ENCODE results near the gene CD163L1.

GRCh38 chr12:7344833-7345606 is 98.9 kb downstream of the CD163L1 start:
- no peak for TF ChIP-seq CTCF (optimal IDR thresholded peaks at IDR 0.05 in 1 of 3, IDR thresholded peaks at IDR 0.05 in 1 of 3, conservative IDR thresholded peaks at IDR 0.05 in 1 of 3; ENCODE audit: extremely low read depth in 1 of 3, insufficient read depth in 2 of 3, low read length in 3 of 3)
- TF ChIP-seq EZH2 (IDR thresholded peaks at IDR 0.05; ENCODE audit: low read length), result no peak

All from keratinocyte (primary cell).